Stimulated activated CD8-positive, alpha-beta memory T cell treated with anti-CD3 and anti-CD28 coated beads, Interleukin-4, amount 100 ng/mL, for 24 hours (primary cell): ENCODE measurements around the gene PARVB.
A peak's percentile ranks its signal among the peaks of the same experiment; 100 is the strongest.

Experiments
- DNase-seq: peaks from one replicate; pipeline ENCODE4 v3.0.0-alpha.2; 2020; ENCODE audit warnings: low read depth

The PARVB gene

DNA sequence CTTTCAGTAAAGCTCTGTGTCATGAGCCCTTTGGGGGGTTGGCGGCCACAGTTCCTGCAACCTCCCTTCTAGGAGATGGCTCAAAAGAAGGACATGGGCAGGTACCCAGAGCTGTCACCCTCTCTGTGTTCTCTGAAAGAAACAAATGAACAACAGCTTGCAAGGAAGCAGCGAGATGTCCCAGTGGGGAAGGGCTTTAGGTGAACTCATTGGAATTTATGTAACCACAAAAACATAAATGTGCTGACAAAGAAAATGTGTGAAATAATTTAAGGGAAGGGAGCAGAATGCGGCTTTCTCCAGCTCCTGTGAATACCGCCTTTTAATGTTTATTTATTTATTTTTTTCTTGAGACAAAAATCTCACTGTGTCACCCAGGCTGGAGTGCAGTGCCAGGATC, 159.9 kb downstream of the PARVB start:
- no peak for DNase-seq

DNA sequence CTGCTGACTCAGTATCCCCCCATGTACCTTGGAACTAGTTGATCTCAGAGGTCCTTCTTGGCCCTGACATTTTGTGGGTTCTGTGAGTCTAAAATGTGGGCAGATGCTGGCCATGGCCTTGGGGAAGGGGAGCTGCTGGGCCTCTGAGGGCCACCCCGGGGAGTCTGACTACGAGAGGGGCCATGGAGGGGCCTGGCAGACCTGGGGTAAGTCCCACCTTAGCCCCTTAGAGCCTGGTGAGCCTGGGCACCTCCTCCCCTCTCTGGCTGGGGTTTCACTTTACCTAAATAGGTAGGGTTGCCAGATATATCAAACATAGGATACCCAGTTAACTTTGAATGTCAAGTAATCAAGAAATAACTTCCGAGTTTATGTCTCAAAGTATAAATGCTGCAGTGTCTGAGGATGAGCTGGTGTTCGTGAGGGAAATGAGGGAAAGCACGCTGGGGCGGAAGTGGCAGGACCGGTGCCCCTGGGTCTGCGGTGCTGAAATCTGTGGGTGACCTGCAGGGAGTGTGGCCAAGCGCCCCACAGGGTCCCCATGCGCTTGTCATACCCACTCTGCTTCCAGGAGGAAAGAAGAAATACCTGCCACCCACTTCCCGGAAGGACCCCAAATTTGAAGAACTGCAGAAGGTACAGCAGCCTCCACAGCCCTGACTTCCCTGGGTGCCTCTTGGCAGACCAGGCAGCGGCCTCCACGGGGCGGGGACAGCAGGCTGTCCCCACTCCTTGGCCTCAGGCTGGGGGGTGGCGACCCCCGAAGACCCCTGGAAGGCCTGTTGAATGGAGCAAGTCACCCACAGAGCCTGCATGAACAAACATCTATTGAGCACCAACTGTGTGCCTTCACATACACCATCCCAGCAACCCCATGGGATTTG, 161.4 kb downstream of the PARVB start:
- DNase-seq = no peak

DNA sequence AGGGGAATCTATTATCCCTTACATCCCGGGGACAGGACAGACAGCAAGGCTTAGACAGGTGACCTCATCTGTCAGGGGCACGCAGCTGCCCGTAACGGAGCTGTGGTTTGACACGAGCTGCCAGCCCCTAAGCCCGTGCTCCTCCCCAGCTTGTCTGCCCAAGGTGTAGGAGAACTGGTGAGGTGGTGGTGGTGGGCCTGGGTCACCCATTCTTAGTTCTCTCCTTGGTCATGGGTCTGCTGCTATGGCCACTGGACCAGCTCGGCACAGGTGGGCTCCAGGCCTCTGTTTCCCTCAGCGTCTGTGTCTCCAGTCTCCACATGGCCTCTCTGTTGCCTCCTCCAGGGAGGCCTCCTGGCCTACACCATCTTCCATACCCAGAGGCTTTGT, 162.0 kb downstream of the PARVB start:
- no peak for DNase-seq

DNA sequence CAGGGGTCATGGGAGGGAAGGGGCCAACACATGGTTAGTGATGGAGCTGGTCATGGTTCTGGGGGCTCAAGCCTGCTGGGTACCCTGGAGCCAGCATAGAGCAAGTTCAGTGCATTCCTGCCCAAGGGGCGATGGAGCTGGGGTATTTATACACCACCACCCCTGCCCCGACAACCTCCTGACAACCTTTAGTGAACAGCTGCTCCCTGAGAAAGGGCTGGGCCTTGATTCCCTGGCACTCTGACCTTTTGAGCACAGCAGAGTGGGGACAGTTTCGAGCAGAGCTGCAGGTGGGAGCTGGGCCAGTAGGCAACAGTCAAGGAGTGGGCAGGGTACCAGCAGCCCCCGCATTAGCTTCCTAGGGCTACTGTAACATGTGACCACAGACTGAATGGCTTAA, 162.6 kb downstream of the PARVB start:
- DNase-seq = no peak

DNA sequence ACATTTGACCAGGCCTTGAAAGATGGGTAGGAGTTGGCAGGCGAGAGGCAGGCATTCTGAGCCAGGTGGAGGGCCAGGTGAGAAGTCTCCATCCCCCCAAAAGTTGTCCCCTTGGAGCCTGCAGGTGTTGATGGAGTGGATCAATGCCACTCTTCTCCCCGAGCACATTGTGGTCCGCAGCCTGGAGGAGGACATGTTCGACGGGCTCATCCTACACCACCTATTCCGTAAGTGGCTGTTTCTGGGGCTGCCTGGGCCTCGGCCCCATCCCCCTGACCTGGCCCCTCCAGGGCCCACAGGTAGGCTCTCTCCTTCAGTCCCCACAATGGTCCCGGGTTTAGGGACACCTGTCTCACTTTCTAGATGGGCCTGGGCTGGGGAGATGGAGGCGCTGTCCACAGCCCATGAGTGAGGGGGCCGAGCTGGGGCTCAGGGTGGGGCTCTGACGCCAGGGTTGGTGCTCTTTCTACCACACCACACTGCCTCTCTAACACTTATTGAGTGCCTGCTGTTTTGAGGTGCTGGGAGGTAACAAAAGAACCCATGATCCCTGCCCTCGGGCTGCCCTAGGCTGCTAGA, 163.6 kb downstream of the PARVB start:
- DNase-seq = no peak

DNA sequence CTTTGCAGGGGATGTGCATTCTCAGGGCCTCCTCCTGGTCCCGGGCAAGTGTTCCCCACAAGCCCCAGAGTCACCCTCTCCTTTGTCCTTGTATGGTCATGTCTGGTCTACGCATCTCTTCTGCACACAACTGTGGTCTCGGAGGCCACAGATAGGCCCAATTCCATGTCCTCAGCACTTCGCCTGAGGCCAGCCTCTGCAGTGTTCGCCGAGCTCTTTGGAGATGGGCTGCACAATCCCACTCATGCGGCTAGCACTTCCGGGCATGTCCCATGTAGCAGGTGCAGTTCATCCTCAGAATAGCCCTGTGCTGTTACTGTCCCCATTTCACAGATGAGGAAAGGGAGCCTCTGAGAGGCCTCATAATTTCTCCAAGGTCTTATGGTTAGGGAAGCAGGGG, 164.2 kb downstream of the PARVB start:
- DNase-seq = no peak

DNA sequence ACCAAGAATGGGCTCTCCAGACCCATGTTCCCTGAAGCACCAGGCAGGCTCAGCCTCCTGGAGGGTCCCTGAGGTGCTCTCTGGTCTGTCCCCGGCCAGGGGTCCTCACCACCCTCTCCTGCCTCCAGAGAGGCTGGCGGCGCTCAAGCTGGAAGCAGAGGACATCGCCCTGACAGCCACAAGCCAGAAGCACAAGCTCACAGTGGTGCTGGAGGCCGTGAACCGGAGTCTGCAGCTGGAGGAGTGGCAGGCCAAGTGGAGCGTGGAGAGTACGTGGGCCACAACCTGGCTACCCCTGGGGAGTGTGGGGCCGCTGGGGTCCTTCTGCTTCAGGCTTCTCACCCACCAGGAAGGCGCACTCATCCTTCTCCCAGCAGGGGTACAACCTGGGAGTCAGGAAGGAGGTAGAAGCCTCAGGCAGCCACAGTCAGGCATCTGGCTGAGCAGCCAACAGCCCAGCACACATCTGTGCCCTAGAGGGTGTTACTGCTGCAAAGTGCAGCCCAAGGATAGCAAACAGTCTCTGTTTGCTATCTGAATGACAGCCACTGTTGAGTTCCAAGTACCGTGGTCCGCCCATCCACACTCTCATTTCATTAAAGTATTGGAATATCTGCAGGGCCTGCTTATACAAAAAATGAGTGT, 165.0 kb downstream of the PARVB start:
- DNase-seq = no peak

DNA sequence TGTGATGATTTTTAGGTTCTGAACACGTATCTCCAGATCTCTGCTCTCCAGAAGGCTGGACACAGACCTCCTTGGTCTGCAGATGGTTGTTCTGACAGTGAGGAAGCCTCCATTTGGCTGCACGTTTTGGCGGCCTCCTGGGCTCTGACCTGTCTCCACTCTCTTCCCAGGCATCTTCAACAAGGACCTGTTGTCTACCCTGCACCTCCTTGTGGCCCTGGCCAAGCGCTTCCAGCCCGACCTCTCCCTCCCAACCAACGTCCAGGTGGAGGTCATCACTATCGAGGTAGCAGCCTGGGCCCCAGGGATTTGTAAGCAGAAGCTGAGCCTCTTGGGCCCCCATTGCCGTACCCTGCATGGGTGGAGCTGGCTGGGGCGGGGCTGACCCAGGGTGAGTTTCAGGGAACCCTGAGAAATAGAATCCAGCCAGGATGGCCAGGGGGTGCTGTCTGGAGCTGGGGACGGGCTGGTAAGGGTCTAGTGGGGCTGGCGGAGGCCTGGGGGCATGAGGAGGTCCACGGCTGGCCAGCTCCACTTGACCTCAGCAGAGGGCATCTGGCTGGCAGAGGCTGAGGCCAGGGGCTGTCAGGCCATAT, 166.4 kb downstream of the PARVB start:
- DNase-seq = no peak

DNA sequence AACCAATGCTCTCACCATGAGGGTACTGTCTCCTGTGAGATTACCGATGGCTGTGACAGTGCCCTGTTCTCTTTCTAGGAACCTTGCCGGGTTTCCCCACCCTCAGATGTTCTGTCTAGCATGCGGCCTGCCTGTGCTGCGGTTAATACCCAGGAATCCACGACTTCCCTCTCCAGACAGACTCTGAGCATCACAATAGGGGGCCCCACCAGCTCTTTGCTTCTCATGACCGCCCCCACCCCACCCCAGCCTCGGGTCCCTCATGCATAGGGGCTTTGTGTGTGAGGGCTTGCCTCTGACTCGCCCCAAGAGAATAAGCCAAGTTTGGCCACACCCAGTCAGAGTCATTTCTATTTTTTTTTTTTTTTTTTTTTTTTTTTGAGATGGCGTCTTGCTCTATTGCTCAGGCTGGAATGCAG, 166.9 kb downstream of the PARVB start:
- peak; percentile 39 for DNase-seq

DNA sequence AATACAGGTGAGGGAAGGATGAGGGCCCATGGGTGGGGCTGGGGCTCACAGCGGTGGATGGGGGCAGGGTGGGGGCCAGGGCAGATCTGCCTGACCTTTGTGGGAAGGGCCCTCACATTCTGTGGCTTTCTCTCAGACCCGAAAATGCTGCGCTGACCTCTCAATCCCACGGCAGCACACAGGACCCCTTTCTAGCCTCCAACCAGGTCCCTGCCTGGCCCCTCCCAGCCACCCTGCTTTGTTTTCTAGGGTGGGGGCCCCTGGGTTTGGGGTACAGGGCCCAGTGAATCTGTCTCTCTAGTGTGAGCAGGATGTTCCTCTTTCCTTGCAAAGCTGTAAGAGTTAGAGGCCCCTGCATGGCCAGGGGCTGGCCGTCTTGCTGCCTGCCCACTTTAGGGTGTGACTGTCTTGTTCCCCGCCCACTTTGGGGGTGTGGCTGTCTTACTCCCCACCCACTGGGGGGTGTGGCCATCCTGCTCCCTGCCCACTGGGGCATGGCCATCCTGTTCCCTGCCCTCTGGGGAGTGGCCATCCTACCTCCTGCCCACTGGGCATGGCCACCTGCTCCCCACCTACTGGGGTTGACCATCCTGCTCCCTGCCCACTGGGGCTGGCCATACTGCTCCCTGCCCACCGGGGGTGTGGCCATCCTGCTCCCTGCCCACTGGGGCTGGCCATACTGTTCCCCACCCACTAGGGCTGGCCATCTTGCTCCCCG, 168.2 kb downstream of the PARVB start:
- DNase-seq = no peak

DNA sequence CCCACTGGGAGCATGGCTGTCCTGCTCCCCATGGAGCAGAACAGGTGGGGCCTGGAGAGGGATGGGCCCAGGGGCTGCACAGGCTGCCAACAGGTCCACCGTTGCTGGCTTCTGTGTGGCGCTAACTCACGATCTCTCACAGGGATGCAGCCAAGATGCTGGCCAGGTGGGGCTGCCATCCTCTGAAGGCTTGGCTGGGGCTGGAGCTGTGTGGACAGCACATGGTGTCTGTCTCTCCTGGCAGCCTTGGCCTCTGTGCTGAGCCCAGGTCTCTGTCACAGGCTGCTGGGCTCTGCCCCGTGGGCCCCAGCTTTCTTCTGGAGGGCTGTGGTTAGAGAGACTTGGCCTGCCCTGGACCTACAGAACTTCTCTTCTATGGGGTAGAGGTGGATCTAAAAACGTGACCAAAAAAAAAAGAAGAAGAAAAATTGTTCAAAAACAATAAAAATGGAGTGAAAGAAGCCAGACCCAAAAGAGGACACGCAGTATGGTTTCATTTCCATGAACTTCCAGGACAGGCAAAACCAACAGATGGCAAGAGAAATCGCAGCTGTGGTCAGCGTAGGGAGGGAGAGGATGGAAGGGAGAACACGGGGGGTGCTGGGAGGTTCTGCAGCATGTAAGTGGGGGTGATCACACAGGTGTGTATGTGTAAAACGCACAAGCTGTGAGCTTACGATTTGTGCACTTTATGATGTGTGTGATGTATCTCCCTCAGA, 168.9 kb downstream of the PARVB start:
- no peak for DNase-seq

DNA sequence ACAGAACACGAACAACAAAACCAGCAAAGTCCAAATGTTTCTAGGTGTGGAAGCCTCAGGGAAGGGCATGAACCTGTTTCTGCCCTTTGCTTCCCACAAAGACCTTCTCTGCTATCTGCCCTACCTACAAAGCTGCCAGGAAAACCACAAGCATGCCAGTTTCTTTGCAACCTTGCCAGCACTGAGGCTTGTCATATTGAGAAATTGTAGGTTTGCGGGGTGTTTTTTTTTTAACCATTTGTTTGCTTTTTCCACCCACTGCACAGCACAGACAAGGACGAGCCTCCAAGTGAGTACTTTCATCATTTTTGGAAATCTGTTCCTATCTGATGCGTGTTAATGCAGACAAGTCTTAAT, 169.4 kb downstream of the PARVB start:
- DNase-seq = no peak

DNA sequence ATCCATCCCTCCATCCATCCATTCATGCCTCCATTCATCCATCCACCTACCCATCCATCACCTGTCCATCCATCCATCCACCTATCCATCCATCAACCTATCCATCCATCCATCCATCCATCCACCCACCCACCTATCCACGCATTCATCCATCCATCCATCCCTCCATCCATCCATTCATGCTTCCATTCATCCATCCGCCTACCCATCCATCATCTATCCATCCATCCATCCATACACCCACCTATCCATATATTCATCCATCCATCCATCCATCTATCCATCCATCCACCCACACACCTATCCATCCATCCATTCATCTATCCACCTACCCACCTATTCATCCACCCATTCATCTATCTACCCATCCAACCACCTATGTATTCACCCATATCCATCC, 170.5 kb downstream of the PARVB start:
- DNase-seq = no peak

DNA sequence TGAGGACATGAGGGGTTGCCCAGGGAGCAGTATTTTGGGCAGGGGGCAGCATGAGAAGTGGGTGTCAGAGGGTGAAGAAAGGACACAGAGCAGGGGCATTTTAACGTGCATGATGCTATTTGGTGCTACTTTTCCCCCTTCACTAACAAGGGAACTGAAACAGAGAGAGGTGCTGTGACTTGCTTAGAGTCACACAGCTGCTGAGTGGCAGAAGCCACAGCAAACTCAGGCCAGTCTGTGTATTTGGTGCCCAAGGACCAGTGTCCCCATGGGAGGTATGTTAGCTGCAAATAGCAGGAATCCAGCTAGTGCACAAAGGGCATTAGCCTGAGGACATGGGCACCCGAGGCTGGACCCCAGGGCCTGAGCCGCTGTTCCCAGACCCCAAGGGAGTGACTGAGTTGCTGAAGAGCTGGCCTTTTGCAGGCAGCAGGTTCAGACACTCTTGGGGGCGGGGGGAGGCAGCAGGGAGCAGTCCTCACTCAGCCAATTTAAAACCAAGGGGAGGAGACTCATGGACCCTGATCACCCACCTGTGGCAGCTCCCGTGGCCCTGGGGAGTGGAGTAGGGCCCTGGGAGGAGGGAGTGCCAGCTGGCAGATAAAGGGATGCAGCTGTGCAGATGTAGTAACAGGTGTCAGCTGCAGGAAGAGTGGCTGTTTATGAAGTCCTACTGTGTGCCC, 171.2 kb downstream of the PARVB start:
- DNase-seq = no peak

DNA sequence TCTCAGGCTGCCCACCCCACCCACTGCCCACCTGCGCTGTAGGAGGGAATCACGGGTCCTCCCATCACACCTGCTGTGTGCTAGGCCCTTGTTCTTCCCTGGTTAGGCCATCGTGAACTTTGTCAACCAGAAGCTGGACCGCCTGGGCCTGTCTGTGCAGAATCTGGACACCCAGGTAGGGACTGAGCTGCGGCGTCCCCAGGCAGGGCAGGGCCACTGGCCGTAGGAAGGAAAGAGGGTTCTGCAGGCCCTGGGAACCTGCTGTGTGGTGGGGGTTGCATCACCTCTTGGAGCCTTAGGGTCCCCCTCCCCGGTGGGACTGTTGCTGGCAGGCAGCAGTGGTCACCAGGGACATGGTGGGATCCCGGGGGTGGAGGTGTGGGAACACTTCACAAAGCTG, 172.1 kb downstream of the PARVB start:
- no peak for DNase-seq

DNA sequence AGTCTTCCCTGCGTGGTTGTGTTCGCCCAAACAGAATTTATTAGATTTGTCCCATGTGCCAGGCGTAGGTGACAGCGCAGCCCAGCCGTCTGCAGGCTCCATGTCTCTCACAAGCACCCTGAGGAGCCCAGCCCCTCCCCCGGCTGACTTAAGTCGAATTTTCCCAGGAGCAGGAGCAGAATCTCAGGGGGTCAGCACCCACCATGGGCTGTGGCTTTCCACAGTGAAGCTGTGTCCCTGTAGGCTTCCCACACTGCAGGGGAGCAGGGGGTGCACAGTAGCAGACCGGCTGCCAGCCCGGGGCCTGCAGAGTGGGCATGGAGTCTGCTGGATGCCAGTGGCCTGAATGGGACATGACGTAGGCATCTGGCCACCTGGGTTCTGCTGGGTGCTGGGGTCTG, 172.6 kb downstream of the PARVB start:
- DNase-seq = no peak

DNA sequence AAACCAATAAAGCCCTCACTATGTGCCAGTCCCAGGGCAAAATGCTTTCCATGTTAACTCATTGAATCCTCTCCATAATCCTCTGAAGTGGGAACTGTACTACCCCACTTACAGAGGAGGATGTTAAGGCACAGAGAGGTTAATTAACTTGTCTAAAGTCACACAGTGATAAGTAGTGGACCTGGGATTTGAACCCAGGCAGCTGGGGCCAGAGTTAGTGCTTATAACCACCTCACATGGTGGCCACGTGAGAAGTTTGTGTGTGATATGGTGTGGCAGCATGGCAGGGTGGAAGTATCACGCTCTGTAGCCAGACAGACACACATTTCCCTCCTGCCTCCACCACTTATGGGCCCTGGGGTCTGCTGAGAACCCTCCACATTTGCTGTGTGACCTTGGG, 173.2 kb downstream of the PARVB start:
- DNase-seq = no peak

DNA sequence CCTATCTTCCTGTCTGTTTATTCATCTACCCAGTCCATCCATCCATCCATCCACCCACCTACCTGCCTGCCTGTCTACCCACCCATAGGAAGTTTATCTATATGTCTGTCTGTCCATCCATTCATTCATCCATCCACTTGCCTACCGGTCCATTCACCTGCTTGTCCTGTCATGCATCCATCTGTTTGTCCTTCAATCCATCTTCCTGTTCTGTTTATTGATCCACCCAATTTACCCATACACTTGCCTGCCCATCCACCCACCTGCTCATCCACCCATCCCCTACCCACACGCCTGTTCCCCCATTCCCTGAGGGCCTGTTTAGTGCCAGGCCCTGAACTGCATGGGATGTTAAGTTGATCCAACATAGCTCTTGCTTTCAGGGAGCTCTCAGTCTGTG, 175.1 kb downstream of the PARVB start:
- no peak for DNase-seq

DNA sequence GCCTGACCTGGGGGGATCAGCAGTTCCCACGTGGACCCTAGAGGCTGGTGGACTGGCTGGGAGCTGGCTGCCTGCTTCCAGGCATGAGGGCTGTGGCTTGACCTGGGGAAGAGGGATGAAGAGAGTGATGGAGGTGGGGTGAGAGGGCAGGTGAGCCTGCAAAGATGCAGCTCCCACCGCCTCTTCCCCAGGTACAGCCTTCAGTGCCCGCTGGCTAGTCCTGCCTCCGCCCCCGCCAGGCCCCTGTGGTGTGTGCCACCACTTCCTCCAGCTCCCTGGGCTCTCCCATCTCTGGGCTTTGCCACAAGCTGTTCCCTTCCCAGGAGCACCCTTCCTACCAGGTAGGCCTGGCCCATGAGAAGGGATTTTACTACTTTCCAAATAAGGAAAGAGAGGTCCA, 175.8 kb downstream of the PARVB start:
- no peak for DNase-seq

DNA sequence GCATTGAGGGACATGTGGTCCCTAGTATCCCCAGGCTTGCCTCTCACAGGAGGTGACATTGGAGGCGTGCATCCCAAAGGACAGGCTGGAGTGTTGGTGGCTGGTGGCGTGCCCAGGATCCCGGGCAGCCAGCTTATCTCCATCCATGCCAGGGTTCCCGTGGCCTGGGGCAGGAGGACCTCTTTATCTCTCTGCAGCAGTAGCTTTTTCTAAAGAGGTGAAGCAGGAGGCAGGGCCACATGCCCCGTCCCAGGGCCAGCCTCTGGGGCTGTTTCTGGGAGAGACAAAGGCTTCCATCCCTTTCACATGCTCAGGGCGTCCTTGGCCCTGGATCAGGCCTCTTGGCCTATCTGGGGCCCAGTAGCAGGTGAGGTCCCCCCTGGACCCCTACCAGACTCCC, 176.3 kb downstream of the PARVB start:
- no peak for DNase-seq

DNA sequence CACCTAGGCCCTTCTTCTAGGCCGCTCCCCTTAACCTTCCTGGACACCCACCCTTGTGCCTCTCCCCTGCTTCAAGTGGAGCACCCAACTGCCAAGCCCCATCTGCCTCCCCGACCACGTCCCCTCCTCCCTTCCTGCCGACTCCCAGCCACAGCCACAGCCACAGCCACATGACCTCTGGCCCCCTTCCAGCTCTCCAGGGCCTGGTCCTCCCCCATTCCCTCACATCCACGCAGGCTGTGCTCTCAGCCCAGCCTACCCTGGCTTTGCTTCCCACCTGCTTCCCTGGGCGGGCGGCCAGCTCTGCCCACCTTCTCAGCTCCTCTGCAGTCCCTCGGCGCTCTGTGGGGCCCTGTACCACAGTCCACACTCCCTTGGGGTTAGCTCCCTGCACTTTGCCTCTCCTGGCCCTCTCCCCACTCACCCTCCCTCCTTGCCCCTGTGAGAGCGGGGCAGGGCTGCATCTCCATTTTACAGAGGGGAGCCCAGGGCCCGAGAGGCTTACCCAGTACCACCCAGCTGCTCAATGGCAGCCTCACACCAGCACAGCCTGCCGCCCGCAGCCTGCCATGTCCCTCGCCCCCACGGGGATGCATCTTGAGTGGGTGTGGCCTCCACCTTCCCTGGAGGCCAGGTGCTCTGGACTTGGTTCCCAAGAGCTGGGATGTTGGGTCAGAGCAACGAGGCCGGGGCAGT, 176.9 kb downstream of the PARVB start:
- DNase-seq = no peak
